ENCODE measurements around the gene ZNF283.
"Not testable (repeated sequence)": the region's sequence is repeated elsewhere in the genome, so short reads cannot be mapped to it uniquely, and the experiment has no call there.

Gene ZNF283

GRCh38 chr19:43847884-43848283 lies 20.8 kb downstream of the ZNF283 start:
- no peak for DNase-seq (ENCODE audit: extremely low read depth in 1 of 2, low read depth in 1 of 2)

- no peak for DNase-seq (ENCODE audit: extremely low read depth in 1 of 2, low read depth in 1 of 2)
These were observed 21.7 kb downstream of the ZNF283 start for GRCh38 chr19:43848821-43849220.

- no peak for DNase-seq (ENCODE audit: extremely low read depth in 1 of 2, low read depth in 1 of 2)
These were observed 31.1 kb downstream of the ZNF283 start for GRCh38 chr19:43858174-43858573.

GRCh38 chr19:43866923-43867322 lies 39.8 kb downstream of the ZNF283 start:
- not testable (repeated sequence) for DNase-seq (ENCODE audit: extremely low read depth in 1 of 2, low read depth in 1 of 2)

GRCh38 chr19:43872547-43873336 lies 45.6 kb downstream of the ZNF283 start:
- no peak for DNase-seq (ENCODE audit: extremely low read depth in 1 of 2, low read depth in 1 of 2)

- DNase-seq (ENCODE audit: extremely low read depth in 1 of 2, low read depth in 1 of 2): no peak
These were observed 53.4 kb downstream of the ZNF283 start for GRCh38 chr19:43880483-43880882.

- DNase-seq (ENCODE audit: extremely low read depth in 1 of 2, low read depth in 1 of 2): no peak
These were observed 56.7 kb downstream of the ZNF283 start, which contains the start of gene ZNF404 for GRCh38 chr19:43883864-43884263. Gene ZNF404 (minus strand): TSS chr19:43883964.

- DNase-seq (ENCODE audit: extremely low read depth in 1 of 2, low read depth in 1 of 2): no peak
These were observed 68.7 kb downstream of the ZNF283 start for GRCh38 chr19:43895727-43896308.
